Measurements from ENCODE around the gene CENPP.

GRCh38 chr9:92297611-92298010 lies 28.1 kb upstream of the CENPP start:
- TF ChIP-seq EP300 (IDR thresholded peaks at IDR 0.05) (no peak), CTCF (IDR thresholded peaks at IDR 0.05) (no peak)

All from suprapubic skin (tissue), 3 donors.